GM18511 (cell line): Measurements from ENCODE around the gene LGR5.
"Not testable (repeated sequence)": the region's sequence is repeated elsewhere in the genome, so short reads cannot be mapped to it uniquely, and the experiment has no call there.

Source experiments
- ATAC-seq: cut with Tn5 transposase; IDR thresholded peaks from one replicate; pipeline ENCODE4 v1.9.1; 2021; ENCODE audit warnings: mild to moderate bottlenecking, moderate library complexity; ENCODE audit not compliant: unreplicated experiment

LGR5 gene

GRCh38 chr12:71469258-71469750, 29.7 kb downstream of the LGR5 start:
- no peak for ATAC-seq

- ATAC-seq, result no peak
Observed at GRCh38 chr12:71472441-71472911, 32.9 kb downstream of the LGR5 start.

GRCh38 chr12:71474791-71475190, 35.2 kb downstream of the LGR5 start:
- no peak for ATAC-seq

GRCh38 chr12:71475280-71475679, 35.7 kb downstream of the LGR5 start:
- no peak for ATAC-seq

GRCh38 chr12:71476513-71476912, 36.9 kb downstream of the LGR5 start:
- no peak for ATAC-seq

GRCh38 chr12:71477609-71478008, 38.0 kb downstream of the LGR5 start:
- ATAC-seq, result no peak

- no peak for ATAC-seq
Observed at GRCh38 chr12:71478270-71478669, 38.7 kb downstream of the LGR5 start.

GRCh38 chr12:71484272-71484905, 44.8 kb downstream of the LGR5 start:
- ATAC-seq, result no peak

GRCh38 chr12:71490844-71491243, 51.2 kb downstream of the LGR5 start:
- not testable (repeated sequence) for ATAC-seq

- no peak for ATAC-seq
Observed at GRCh38 chr12:71492604-71493003, 53.0 kb downstream of the LGR5 start.

GRCh38 chr12:71499834-71500233, 60.2 kb downstream of the LGR5 start:
- no peak for ATAC-seq

- no peak for ATAC-seq
Observed at GRCh38 chr12:71503579-71504391, 64.2 kb downstream of the LGR5 start.

- ATAC-seq, result no peak
Observed at GRCh38 chr12:71504476-71504875, 64.9 kb downstream of the LGR5 start.

GRCh38 chr12:71509705-71510104, 70.1 kb downstream of the LGR5 start:
- ATAC-seq, result no peak

GRCh38 chr12:71517145-71517846, 77.7 kb downstream of the LGR5 start:
- peak; percentile 52 for ATAC-seq

GRCh38 chr12:71521125-71521524, 81.5 kb downstream of the LGR5 start:
- ATAC-seq, result no peak

- ATAC-seq, result no peak
Observed at GRCh38 chr12:71524626-71525025, 85.0 kb downstream of the LGR5 start.

GRCh38 chr12:71533703-71534102, 94.1 kb downstream of the LGR5 start:
- no peak for ATAC-seq

- no peak for ATAC-seq
Observed at GRCh38 chr12:71536279-71536938, 96.8 kb downstream of the LGR5 start.

- no peak for ATAC-seq
Observed at GRCh38 chr12:71536939-71537622, 97.5 kb downstream of the LGR5 start.
